Measurements from ENCODE around the gene CALHM3.

Gene CALHM3

GRCh38 chr10:103450201-103450695, 28.8 kb downstream of the CALHM3 start:
- DNase-seq (ENCODE audit: low read depth): no peak

- DNase-seq (ENCODE audit: low read depth): peak; percentile 7
These were observed 29.6 kb downstream of the CALHM3 start for GRCh38 chr10:103449208-103450144.

- peak; percentile 90 for DNase-seq (ENCODE audit: low read depth)
These were observed 30.3 kb downstream of the CALHM3 start for GRCh38 chr10:103448746-103449145.

- no peak for DNase-seq (ENCODE audit: low read depth)
These were observed 31.9 kb downstream of the CALHM3 start for GRCh38 chr10:103447187-103447586.

GRCh38 chr10:103445767-103446567, 33.1 kb downstream of the CALHM3 start:
- peak; percentile 90 for DNase-seq (ENCODE audit: low read depth)

- no peak for DNase-seq (ENCODE audit: low read depth)
These were observed 33.7 kb downstream of the CALHM3 start for GRCh38 chr10:103445366-103445765.

GRCh38 chr10:103444478-103444877, 34.6 kb downstream of the CALHM3 start:
- no peak for DNase-seq (ENCODE audit: low read depth)

- no peak for DNase-seq (ENCODE audit: low read depth)
These were observed 35.4 kb downstream of the CALHM3 start for GRCh38 chr10:103443475-103444185.

GRCh38 chr10:103442031-103442461, 37.0 kb downstream of the CALHM3 start:
- DNase-seq (ENCODE audit: low read depth): peak; percentile 71

- no peak for DNase-seq (ENCODE audit: low read depth)
These were observed 37.4 kb downstream of the CALHM3 start for GRCh38 chr10:103441611-103442010.

- peak; percentile 35 for DNase-seq (ENCODE audit: low read depth)
These were observed 37.8 kb downstream of the CALHM3 start for GRCh38 chr10:103441206-103441605.

- DNase-seq (ENCODE audit: low read depth): no peak
These were observed 38.6 kb downstream of the CALHM3 start for GRCh38 chr10:103440416-103440815.

GRCh38 chr10:103439776-103440175, 39.3 kb downstream of the CALHM3 start:
- DNase-seq (ENCODE audit: low read depth): no peak

GRCh38 chr10:103433858-103434257, 45.2 kb downstream of the CALHM3 start:
- no peak for DNase-seq (ENCODE audit: low read depth)

GRCh38 chr10:103431902-103432301, 47.1 kb downstream of the CALHM3 start:
- no peak for DNase-seq (ENCODE audit: low read depth)

GRCh38 chr10:103429647-103430046, 49.4 kb downstream of the CALHM3 start:
- DNase-seq (ENCODE audit: low read depth): no peak

- DNase-seq (ENCODE audit: low read depth): no peak
These were observed 49.9 kb downstream of the CALHM3 start for GRCh38 chr10:103428989-103429643.

GRCh38 chr10:103427866-103428265, 51.2 kb downstream of the CALHM3 start:
- DNase-seq (ENCODE audit: low read depth): no peak

- DNase-seq (ENCODE audit: low read depth): no peak
These were observed 55.3 kb downstream of the CALHM3 start for GRCh38 chr10:103423748-103424147.
